ENCODE data around the gene KLF15.

Gene KLF15

GRCh38 chr3:126319701-126320295 lies 37.4 kb downstream of the KLF15 start:
- DNase-seq = no peak

- DNase-seq = no peak
Measured at GRCh38 chr3:126317029-126317996, 39.9 kb downstream of the KLF15 start.

- no peak for DNase-seq
Measured at GRCh38 chr3:126316501-126316939, 40.7 kb downstream of the KLF15 start.

GRCh38 chr3:126316031-126316461 lies 41.2 kb downstream of the KLF15 start:
- no peak for DNase-seq

- no peak for DNase-seq
Measured at GRCh38 chr3:126314790-126315658, 42.2 kb downstream of the KLF15 start.

GRCh38 chr3:126314305-126314789 lies 42.9 kb downstream of the KLF15 start:
- DNase-seq = no peak

GRCh38 chr3:126313580-126314304 lies 43.5 kb downstream of the KLF15 start:
- no peak for DNase-seq

GRCh38 chr3:126313166-126313565 lies 44.0 kb downstream of the KLF15 start:
- no peak for DNase-seq

GRCh38 chr3:126312341-126312740 lies 44.9 kb downstream of the KLF15 start:
- no peak for DNase-seq

GRCh38 chr3:126311338-126311978 lies 45.8 kb downstream of the KLF15 start:
- no peak for DNase-seq

GRCh38 chr3:126310816-126311215 lies 46.4 kb downstream of the KLF15 start:
- no peak for DNase-seq

GRCh38 chr3:126309861-126310655 lies 47.1 kb downstream of the KLF15 start:
- DNase-seq = no peak

GRCh38 chr3:126309165-126309564 lies 48.0 kb downstream of the KLF15 start:
- DNase-seq = no peak

GRCh38 chr3:126308394-126309125 lies 48.6 kb downstream of the KLF15 start:
- DNase-seq = no peak

GRCh38 chr3:126307591-126308393 lies 49.4 kb downstream of the KLF15 start:
- DNase-seq = no peak

GRCh38 chr3:126306888-126307482 lies 50.2 kb downstream of the KLF15 start:
- no peak for DNase-seq

- no peak for DNase-seq
Measured at GRCh38 chr3:126306397-126306796, 50.8 kb downstream of the KLF15 start.

GRCh38 chr3:126305427-126305826 lies 51.8 kb downstream of the KLF15 start:
- DNase-seq = no peak

- no peak for DNase-seq
Measured at GRCh38 chr3:126304704-126305103, 52.5 kb downstream of the KLF15 start.
